Thyroid gland (tissue), 4 donors: ENCODE measurements around the gene PPFIA4. TPM values are rescaled to one million over a fixed set of nuclear protein-coding genes. Genes with fewer than 3 reads are reported as not detected.

Experiments used
- DNase-seq, 2 donors: peaks; one replicate each; pipeline ENCODE4 v3.0.0-alpha.2; 2019
- H3K27ac ChIP-seq, 3 donors: fragments of 200-600 bp; sonication (generic); 1 replicate in 2 of 3; 2 replicates in 1 of 3; pipeline ENCODE4 v1.5.1; 2016 to 2019; ENCODE audit warnings: mild to moderate bottlenecking in 1 of 3, moderate library complexity in 1 of 3
- H3K27me3 ChIP-seq: fragments of 200-600 bp; sonication (generic); one replicate; pipeline ENCODE4 v1.5.1; 2019
- H3K36me3 ChIP-seq, 2 donors: fragments of 200-600 bp; sonication (generic); one replicate each; pipeline ENCODE4 v1.5.1; 2016 to 2019
- H3K4me1 ChIP-seq, 2 donors: fragments of 200-600 bp; sonication (generic); one replicate each; pipeline ENCODE4 v1.5.1; 2017 to 2019
- H3K4me3 ChIP-seq, 3 donors: fragments of 200-600 bp; sonication (generic); replicated peaks in 1 of 3; 1 replicate in 2 of 3; 2 replicates in 1 of 3; pipeline ENCODE4 v1.5.1; 2016; ENCODE audit warnings: mild to moderate bottlenecking in 1 of 3
- H3K9me3 ChIP-seq: fragments of 200-600 bp; sonication (generic); one replicate; pipeline ENCODE4 v1.5.1; 2017
- POLR2A ChIP-seq, 2 donors: fragments of 450-650 bp; IDR thresholded peaks; one replicate each; pipeline ENCODE4 v1.6.1; 2017; ENCODE audit warnings: antibody characterized with exemption in 2 of 2, mild to moderate bottlenecking in 2 of 2, moderate library complexity in 1 of 2
- WGBS, 2 donors: methylation state at CpG; one replicate each; pipeline ENCODE4 v1.1.5; 2017; 5-methylcytosine and 5-hydroxymethylcytosine counted together
- intact Hi-C: fragments of 100-400 bp; cut with DNase I; formaldehyde crosslinking; loops from one replicate; pipeline ENCODE4 v1.15.1; 2023
- total RNA-seq, 4 donors: library from RNA; depleted of rRNA; stranded (reverse); fragments of >200 nt; gene quantifications; one replicate each; pipeline ENCODE4 v1.2.3, GENCODE V29; 2016
- TF ChIP-seq, protein P1 (sequence below), 6 experiments: fragments of 200-600 bp in 3 of 6; fragments of 450-650 bp in 3 of 6; sonication (generic) in 3 of 6; IDR thresholded peaks; one replicate each; pipeline ENCODE4 v1.5.1; 2016 to 2019; ENCODE audit warnings: antibody characterized with exemption in 6 of 6, mild to moderate bottlenecking in 2 of 6, inconsistent platforms in 1 of 6, moderate library complexity in 1 of 6

PPFIA4 gene
- total RNA-seq, 4 donors from 2014 or later: 0.54 to 3.0 (median 2.1) TPM

DNA sequence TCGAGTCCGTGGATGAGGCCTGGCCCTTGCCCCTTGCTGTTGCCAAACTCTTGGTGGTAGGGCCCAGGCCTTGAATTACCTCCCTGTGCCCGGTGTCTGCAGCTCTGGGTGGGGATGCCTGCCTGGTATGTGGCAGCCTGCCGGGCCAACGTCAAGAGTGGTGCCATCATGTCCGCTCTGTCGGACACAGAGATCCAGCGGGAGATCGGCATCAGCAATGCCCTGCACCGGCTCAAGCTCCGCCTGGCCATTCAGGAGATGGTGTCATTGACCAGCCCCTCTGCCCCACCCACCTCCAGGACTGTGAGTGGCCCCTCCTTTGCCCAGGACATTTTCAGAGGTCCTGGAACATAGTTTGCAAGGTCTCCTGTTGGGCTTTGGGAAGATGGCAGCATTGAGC is 33.8 kb downstream of the PPFIA4 start:
- 95 to 96% methylated on average over 8 to 11 of the region's 11 CpGs for WGBS, 2 donors
- intact Hi-C loops: no loop called here
- no peak for DNase-seq
- no peaks in the 10 kb centered on the region for H3K36me3 ChIP-seq
- H3K27ac ChIP-seq: no peak overlapping the region
- H3K9me3 ChIP-seq: no peaks in the 10 kb centered on the region
- TF ChIP-seq, protein P1, sequence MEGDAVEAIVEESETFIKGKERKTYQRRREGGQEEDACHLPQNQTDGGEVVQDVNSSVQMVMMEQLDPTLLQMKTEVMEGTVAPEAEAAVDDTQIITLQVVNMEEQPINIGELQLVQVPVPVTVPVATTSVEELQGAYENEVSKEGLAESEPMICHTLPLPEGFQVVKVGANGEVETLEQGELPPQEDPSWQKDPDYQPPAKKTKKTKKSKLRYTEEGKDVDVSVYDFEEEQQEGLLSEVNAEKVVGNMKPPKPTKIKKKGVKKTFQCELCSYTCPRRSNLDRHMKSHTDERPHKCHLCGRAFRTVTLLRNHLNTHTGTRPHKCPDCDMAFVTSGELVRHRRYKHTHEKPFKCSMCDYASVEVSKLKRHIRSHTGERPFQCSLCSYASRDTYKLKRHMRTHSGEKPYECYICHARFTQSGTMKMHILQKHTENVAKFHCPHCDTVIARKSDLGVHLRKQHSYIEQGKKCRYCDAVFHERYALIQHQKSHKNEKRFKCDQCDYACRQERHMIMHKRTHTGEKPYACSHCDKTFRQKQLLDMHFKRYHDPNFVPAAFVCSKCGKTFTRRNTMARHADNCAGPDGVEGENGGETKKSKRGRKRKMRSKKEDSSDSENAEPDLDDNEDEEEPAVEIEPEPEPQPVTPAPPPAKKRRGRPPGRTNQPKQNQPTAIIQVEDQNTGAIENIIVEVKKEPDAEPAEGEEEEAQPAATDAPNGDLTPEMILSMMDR (IDR thresholded peaks at IDR 0.05): no peak
- TF ChIP-seq POLR2A (IDR thresholded peaks at IDR 0.05): no peak
- H3K4me3 ChIP-seq: no peak overlapping the region
- no peaks in the 10 kb centered on the region for H3K27me3 ChIP-seq
- no peaks in the 10 kb centered on the region for H3K4me1 ChIP-seq

DNA sequence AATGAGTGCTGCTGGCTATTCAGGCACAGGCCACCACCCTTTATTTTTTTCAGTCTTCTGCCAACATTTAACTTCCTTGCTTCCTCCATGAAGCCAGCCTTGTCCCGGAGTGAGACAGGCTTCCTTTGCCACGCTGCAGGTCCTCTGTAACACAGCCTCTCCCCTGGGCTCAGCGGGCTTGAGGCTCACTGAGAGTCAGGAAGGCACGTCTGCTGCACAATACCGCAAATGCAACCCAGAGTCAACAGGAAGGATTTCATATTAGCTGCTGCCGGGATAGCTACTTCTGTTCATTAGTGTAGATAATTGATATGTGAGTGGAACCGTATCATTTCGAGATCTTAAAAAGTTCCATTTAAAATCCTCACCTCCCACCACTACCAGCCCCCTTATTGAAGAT is 37.0 kb downstream of the PPFIA4 start:
- Histone ChIP-seq H3K27me3 (no peaks in the 10 kb centered on the region), H3K27ac (no peak overlapping the region), H3K4me3 (no peak overlapping the region), H3K9me3 (no peaks in the 10 kb centered on the region), H3K36me3 (no peaks in the 10 kb centered on the region), H3K4me1 (no peaks in the 10 kb centered on the region)
- TF ChIP-seq POLR2A (IDR thresholded peaks at IDR 0.05): no peak
- TF ChIP-seq, protein P1 (IDR thresholded peaks at IDR 0.05): no peak
- WGBS, 2 donors: 74 to 87% methylated on average over 8 of the region's 8 CpGs
- intact Hi-C loops: no loop called here
- DNase-seq: no peak

DNA sequence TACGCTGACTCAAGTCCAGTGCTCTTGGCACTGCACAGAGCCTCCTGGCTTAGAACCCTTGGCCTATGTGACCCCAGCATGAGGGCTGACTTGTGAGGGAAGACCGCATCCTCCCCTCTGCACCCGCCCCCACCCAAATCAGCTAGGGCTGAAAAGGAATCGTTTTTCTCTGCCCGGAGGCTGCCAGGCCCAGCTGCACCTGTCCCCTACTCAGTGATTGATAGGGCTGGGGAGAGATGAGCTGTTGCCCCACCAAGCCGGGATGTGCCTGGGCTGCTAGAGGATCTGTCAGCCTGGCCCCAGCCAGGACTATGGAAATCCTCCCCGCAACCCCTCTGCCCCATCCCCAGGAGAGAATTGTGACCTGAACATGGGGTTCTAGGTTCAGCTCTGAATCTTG is 38.9 kb downstream of the PPFIA4 start:
- no peaks in the 10 kb centered on the region for H3K27me3 ChIP-seq
- no peaks in the 10 kb centered on the region for H3K4me1 ChIP-seq
- H3K9me3 ChIP-seq: no peaks in the 10 kb centered on the region
- no peaks in the 10 kb centered on the region for H3K36me3 ChIP-seq
- intact Hi-C loops: no loop called here
- H3K4me3 ChIP-seq: no peak overlapping the region
- no peak for DNase-seq
- 84 to 92% methylated on average over 5 to 7 of the region's 7 CpGs for WGBS, 2 donors
- H3K27ac ChIP-seq: no peak overlapping the region
- TF ChIP-seq POLR2A (IDR thresholded peaks at IDR 0.05): no peak
- TF ChIP-seq, protein P1 (IDR thresholded peaks at IDR 0.05): no peak

DNA sequence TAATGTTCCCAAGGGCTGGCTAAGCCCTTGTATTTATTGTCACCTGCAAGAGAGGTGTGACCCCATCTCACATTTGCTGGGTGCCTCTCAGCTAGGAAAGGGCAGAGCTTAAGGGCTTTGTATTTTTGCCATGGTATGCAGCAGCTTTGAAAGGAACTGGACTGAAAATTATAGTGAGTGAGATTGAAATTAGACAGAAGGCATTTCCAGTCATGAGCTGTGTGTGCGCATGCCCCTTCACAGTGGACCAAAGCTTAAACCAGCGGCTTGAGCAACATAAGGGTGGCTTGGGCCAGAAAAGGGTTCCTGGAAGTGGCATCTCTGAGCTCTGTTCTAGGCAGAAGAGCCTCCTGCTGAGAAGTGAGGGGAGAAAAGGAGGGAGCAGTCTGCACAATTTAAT is 39.7 kb downstream of the PPFIA4 start:
- 48 to 82% methylated on average over 2 of the region's 2 CpGs for WGBS, 2 donors
- intact Hi-C loops: no loop called here
- TF ChIP-seq, protein P1 (IDR thresholded peaks at IDR 0.05): no peak
- TF ChIP-seq POLR2A (IDR thresholded peaks at IDR 0.05): no peak
- H3K27ac ChIP-seq: no peak overlapping the region
- H3K4me1 ChIP-seq: no peaks in the 10 kb centered on the region
- H3K27me3 ChIP-seq: no peaks in the 10 kb centered on the region
- no peaks in the 10 kb centered on the region for H3K36me3 ChIP-seq
- no peak overlapping the region for H3K4me3 ChIP-seq
- no peak for DNase-seq
- no peaks in the 10 kb centered on the region for H3K9me3 ChIP-seq

DNA sequence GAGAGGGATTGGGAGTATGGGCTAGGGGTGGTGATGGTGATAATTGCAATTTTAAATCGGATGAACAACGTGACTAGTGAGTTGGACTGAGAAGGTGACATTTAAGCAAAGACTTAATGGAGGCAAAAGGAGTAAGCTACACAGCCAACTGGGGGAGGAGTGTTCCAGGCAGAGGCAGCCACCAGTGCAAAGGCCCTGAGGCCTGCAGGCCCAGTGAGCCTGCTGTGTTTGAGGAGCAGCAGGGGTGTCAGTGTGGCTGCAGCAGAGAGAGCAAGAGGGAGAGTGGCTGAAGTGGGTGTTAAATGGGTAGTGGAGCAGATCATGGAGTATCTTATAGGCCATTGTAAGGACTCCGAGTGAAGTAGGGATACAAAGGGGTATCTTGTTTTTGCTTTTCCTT is 40.7 kb downstream of the PPFIA4 start:
- H3K36me3 ChIP-seq: no peaks in the 10 kb centered on the region
- 89 to 92% methylated on average over 3 of the region's 3 CpGs for WGBS, 2 donors
- H3K27ac ChIP-seq: no peak overlapping the region
- no peak overlapping the region for H3K4me3 ChIP-seq
- TF ChIP-seq POLR2A (IDR thresholded peaks at IDR 0.05): no peak
- TF ChIP-seq, protein P1 (IDR thresholded peaks at IDR 0.05): no peak
- H3K4me1 ChIP-seq: no peaks in the 10 kb centered on the region
- no peaks in the 10 kb centered on the region for H3K27me3 ChIP-seq
- intact Hi-C loops: no loop called here
- no peak for DNase-seq
- no peaks in the 10 kb centered on the region for H3K9me3 ChIP-seq
